Smooth muscle cell of the pulmonary artery (primary cell): Measurements from ENCODE around the gene FOXI2. TPM values are rescaled to one million over a fixed set of nuclear protein-coding genes. Genes with fewer than 3 reads are reported as not detected.

Source experiments
- total RNA-seq: library from RNA; depleted of rRNA; stranded (reverse); fragments of >200 nt; gene quantifications from 2 replicates; pipeline ENCODE4 v1.2.3, GENCODE V29; 2014

FOXI2 gene
- total RNA-seq, result not detected in 2 replicates

GRCh38 chr10:127736915-127737562 is at the start of gene FOXI2:
Gene FOXI2 (plus strand): TSS chr10:127737185. CDS start chr10:127737274, 89 bp downstream.

Other genes with a start within 250 kb of the FOXI2 start
- not detected in 2 replicates for gene NPS, start 187.9 kb upstream of the FOXI2 start, total RNA-seq
- not detected in 2 replicates for gene CLRN3, start 155.8 kb downstream of the FOXI2 start, total RNA-seq
- 4.8 and 14.5 TPM in 2 replicates for gene PTPRE, start 169.9 kb downstream of the FOXI2 start, total RNA-seq